Measurements from ENCODE around the gene NDUFAF4. TPM values are rescaled to one million over a fixed set of nuclear protein-coding genes. Genes with fewer than 3 reads are reported as not detected.
A peak's percentile ranks its signal among the peaks of the same experiment; 100 is the strongest.

Gene NDUFAF4
- total RNA-seq, 1 donor from 2014 or later = 38.6 TPM

GRCh38 chr6:96878143-96878542, 19.5 kb downstream of the NDUFAF4 start:
- Mint-ChIP-seq H3K9me3 (ENCODE audit: unreplicated experiment) (no peaks in the 10 kb centered on the region), H3K36me3 (ENCODE audit: low read depth, unreplicated experiment) (no peaks in the 10 kb centered on the region), H3K27ac (ENCODE audit: unreplicated experiment) (no peak overlapping the region), H3K4me3 (ENCODE audit: unreplicated experiment) (no peak overlapping the region), H3K27me3 (ENCODE audit: low read depth, unreplicated experiment) (no peaks in the 10 kb centered on the region), H3K4me1 (ENCODE audit: low read depth, unreplicated experiment) (no peaks in the 10 kb centered on the region)
- Histone ChIP-seq H3K27ac (ENCODE audit: low read depth, low read length) (no peak overlapping the region), H3K4me2 (ENCODE audit: low read length) (no peak overlapping the region), H3K36me3 (ENCODE audit: insufficient read depth, low read length) (no peaks in the 10 kb centered on the region), H3K4me3 (ENCODE audit: insufficient read depth, low read depth, low read length) (no peak overlapping the region), H3K79me2 (ENCODE audit: insufficient read depth, low read length) (no peaks in the 10 kb centered on the region), H3K27me3 (ENCODE audit: insufficient read depth, low read length) (no peaks in the 10 kb centered on the region), H3K4me1 (ENCODE audit: insufficient read depth, low read length) (no peaks in the 10 kb centered on the region), H2AFZ (ENCODE audit: low read depth, low read length) (no peak overlapping the region), H3K9ac (ENCODE audit: low read length) (no peak overlapping the region), H3K9me3 (ENCODE audit: insufficient read depth, low read depth, low read length) (no peaks in the 10 kb centered on the region), H4K20me1 (ENCODE audit: insufficient read depth, low read length) (no peaks in the 10 kb centered on the region)
- DNase-seq (ENCODE audit: low read depth) = peak; percentile 46
- no peak for FAIRE-seq
- TF ChIP-seq EZH2 (IDR thresholded peaks at IDR 0.05; ENCODE audit: insufficient read depth, low read length) (no peak), CTCF (IDR thresholded peaks at IDR 0.05; ENCODE audit: insufficient read depth, low read depth, low read length) (no peak)

- Histone ChIP-seq H4K20me1 (ENCODE audit: insufficient read depth, low read length) (no peaks in the 10 kb centered on the region), H3K9ac (ENCODE audit: low read length) (no peak overlapping the region), H2AFZ (ENCODE audit: low read depth, low read length) (no peak overlapping the region), H3K4me1 (ENCODE audit: insufficient read depth, low read length) (no peaks in the 10 kb centered on the region), H3K79me2 (ENCODE audit: insufficient read depth, low read length) (no peaks in the 10 kb centered on the region), H3K27ac (ENCODE audit: low read depth, low read length) (no peak overlapping the region), H3K36me3 (ENCODE audit: insufficient read depth, low read length) (no peaks in the 10 kb centered on the region), H3K27me3 (ENCODE audit: insufficient read depth, low read length) (no peaks in the 10 kb centered on the region), H3K9me3 (ENCODE audit: insufficient read depth, low read depth, low read length) (no peaks in the 10 kb centered on the region), H3K4me3 (ENCODE audit: insufficient read depth, low read depth, low read length) (no peak overlapping the region), H3K4me2 (ENCODE audit: low read length) (no peak overlapping the region)
- DNase-seq (ENCODE audit: low read depth) = no peak
- H3K27me3 Mint-ChIP-seq (ENCODE audit: low read depth, unreplicated experiment) = no peaks in the 10 kb centered on the region
- H3K4me3 Mint-ChIP-seq (ENCODE audit: unreplicated experiment) = no peak overlapping the region
- no peaks in the 10 kb centered on the region for H3K9me3 Mint-ChIP-seq (ENCODE audit: unreplicated experiment)
- no peaks in the 10 kb centered on the region for H3K4me1 Mint-ChIP-seq (ENCODE audit: low read depth, unreplicated experiment)
- no peak for FAIRE-seq
- no peak overlapping the region for H3K27ac Mint-ChIP-seq (ENCODE audit: unreplicated experiment)
- no peaks in the 10 kb centered on the region for H3K36me3 Mint-ChIP-seq (ENCODE audit: low read depth, unreplicated experiment)
- TF ChIP-seq EZH2 (IDR thresholded peaks at IDR 0.05; ENCODE audit: insufficient read depth, low read length) (no peak), CTCF (IDR thresholded peaks at IDR 0.05; ENCODE audit: insufficient read depth, low read depth, low read length) (no peak)
Measured at GRCh38 chr6:96876886-96877545, 20.7 kb downstream of the NDUFAF4 start.

GRCh38 chr6:96872976-96873375, 24.7 kb downstream of the NDUFAF4 start:
- no peaks in the 10 kb centered on the region for H3K4me1 ChIP-seq (ENCODE audit: insufficient read depth, low read length)
- no peaks in the 10 kb centered on the region for H3K79me2 ChIP-seq (ENCODE audit: insufficient read depth, low read length)
- DNase-seq (ENCODE audit: low read depth) (no peak), FAIRE-seq (no peak)
- H3K36me3 ChIP-seq (ENCODE audit: insufficient read depth, low read length) = no peaks in the 10 kb centered on the region
- Mint-ChIP-seq H3K4me3 (ENCODE audit: unreplicated experiment) (no peak overlapping the region), H3K27me3 (ENCODE audit: low read depth, unreplicated experiment) (no peaks in the 10 kb centered on the region), H3K27ac (ENCODE audit: unreplicated experiment) (no peak overlapping the region), H3K36me3 (ENCODE audit: low read depth, unreplicated experiment) (no peaks in the 10 kb centered on the region), H3K9me3 (ENCODE audit: unreplicated experiment) (no peaks in the 10 kb centered on the region), H3K4me1 (ENCODE audit: low read depth, unreplicated experiment) (no peaks in the 10 kb centered on the region)
- no peak overlapping the region for H2AFZ ChIP-seq (ENCODE audit: low read depth, low read length)
- H4K20me1 ChIP-seq (ENCODE audit: insufficient read depth, low read length) = no peaks in the 10 kb centered on the region
- no peak overlapping the region for H3K4me2 ChIP-seq (ENCODE audit: low read length)
- no peaks in the 10 kb centered on the region for H3K27me3 ChIP-seq (ENCODE audit: insufficient read depth, low read length)
- H3K9ac ChIP-seq (ENCODE audit: low read length) = no peak overlapping the region
- H3K9me3 ChIP-seq (ENCODE audit: insufficient read depth, low read depth, low read length) = no peaks in the 10 kb centered on the region
- H3K4me3 ChIP-seq (ENCODE audit: insufficient read depth, low read depth, low read length) = no peak overlapping the region
- no peak overlapping the region for H3K27ac ChIP-seq (ENCODE audit: low read depth, low read length)
- TF ChIP-seq CTCF (IDR thresholded peaks at IDR 0.05; ENCODE audit: insufficient read depth, low read depth, low read length) (no peak), EZH2 (IDR thresholded peaks at IDR 0.05; ENCODE audit: insufficient read depth, low read length) (no peak)
